Ovary (tissue), 9 donors: ENCODE measurements around the gene RGMA. TPM values are rescaled to one million over a fixed set of nuclear protein-coding genes. Genes with fewer than 3 reads are reported as not detected.

Experiments
- DNase-seq, 5 donors: peaks; one replicate each; pipeline ENCODE4 v3.0.0-alpha.2; 2019 to 2020
- H3K27ac ChIP-seq, 2 donors: fragments of 200-600 bp; one replicate each; pipeline versions ENCODE4 v1.5.1 to v1.8.0; 2019 to 2022
- H3K27me3 ChIP-seq: fragments of 200-600 bp; one replicate; pipeline ENCODE4 v1.8.0; 2022
- H3K36me3 ChIP-seq: fragments of 200-600 bp; sonication (generic); one replicate; pipeline ENCODE4 v1.5.1; 2019
- H3K4me1 ChIP-seq: one replicate; pipeline ENCODE4 v1.8.1; 2013; ENCODE audit warnings: mild to moderate bottlenecking, moderate library complexity; ENCODE audit not compliant: insufficient read depth
- H3K4me3 ChIP-seq: fragments of 200-600 bp; sonication (generic); one replicate; pipeline ENCODE4 v1.5.1; 2017
- H3K9me3 ChIP-seq, 2 donors: fragments of 200-600 bp in 1 of 2; sonication (generic) in 1 of 2; one replicate each; pipeline versions ENCODE4 v1.5.1 to v1.8.1; 2013 to 2019; ENCODE audit warnings: mild to moderate bottlenecking in 1 of 2, moderate library complexity in 1 of 2
- EP300 ChIP-seq: sonication (generic); formaldehyde crosslinking; IDR thresholded peaks from one replicate; pipeline ENCODE4 v1.6.1; 2017; ENCODE audit warnings: antibody characterized with exemption
- POLR2A ChIP-seq: fragments of 450-650 bp; IDR thresholded peaks from one replicate; pipeline ENCODE4 v1.6.1; 2017; ENCODE audit warnings: antibody characterized with exemption, mild to moderate bottlenecking, moderate library complexity
- WGBS, 3 donors: extraction: QIAGEN DNeasy Blood & Tissue Kit in 1 of 3; methylation state at CpG; one replicate each; pipeline versions ENCODE4 v1.1.5 to v1.1.7; 2013 to 2017; 5-methylcytosine and 5-hydroxymethylcytosine counted together
- intact Hi-C, 4 donors: fragments of 100-400 bp; cut with DNase I; formaldehyde crosslinking; loops; one replicate each; pipeline versions ENCODE4 v1.11.0 to v1.15.1; 2022 to 2023
- polyA plus RNA-seq, 2 donors: library from polyadenylated mRNA; stranded (reverse); fragments of 200-250 nt in 1 of 2; fragments of 350-450 nt in 1 of 2; fragmentation: Illumina TruSeq in 1 of 2; extraction: RNeasy Lipid Tissue Mini Kit (QIAGEN cat#74804) in 1 of 2; gene quantifications; one replicate each; pipeline ENCODE4 v1.2.3, GENCODE V29; 2013 to 2014
- total RNA-seq, 7 donors: library from RNA; depleted of rRNA in 2 of 7; stranded (reverse); fragments of >200 nt in 2 of 7; fragmentation: NEBNext Ultra II Directional in 3 of 7; extraction: Animal tissue kit (Norgen Biotek cat#: 25700) in 3 of 7; gene quantifications; one replicate each; pipeline versions ENCODE4 v1.1.0 to v1.2.4, GENCODE V29; 2016 to 2023
- TF ChIP-seq, protein P1 (sequence below), 3 donors: fragments of 450-650 bp in 2 of 3; fragments of 200-600 bp in 1 of 3; IDR thresholded peaks; one replicate each; pipeline versions ENCODE4 v1.5.1 to v1.8.0; 2016 to 2022; ENCODE audit warnings: antibody characterized with exemption in 3 of 3, mild to moderate bottlenecking in 1 of 3
- donor health status: DM: no; HTN: no; CAD: no; lungs with moderate emphysema.
- donor health status: DM: no; HTN: no; CAD: no.
- donor health status: Bipolar disorder and iron deficiency.
- donor health status: DM: yes; HTN: yes; CAD: no.
- donor health status: DM: no; HTN: no; CAD: no.
- donor health status: DM: yes; HTN: yes; CAD: no.

The RGMA gene
- total and polyA plus RNA-seq, 9 donors: 2.8 to 47.6 (median 31.6) TPM

DNA sequence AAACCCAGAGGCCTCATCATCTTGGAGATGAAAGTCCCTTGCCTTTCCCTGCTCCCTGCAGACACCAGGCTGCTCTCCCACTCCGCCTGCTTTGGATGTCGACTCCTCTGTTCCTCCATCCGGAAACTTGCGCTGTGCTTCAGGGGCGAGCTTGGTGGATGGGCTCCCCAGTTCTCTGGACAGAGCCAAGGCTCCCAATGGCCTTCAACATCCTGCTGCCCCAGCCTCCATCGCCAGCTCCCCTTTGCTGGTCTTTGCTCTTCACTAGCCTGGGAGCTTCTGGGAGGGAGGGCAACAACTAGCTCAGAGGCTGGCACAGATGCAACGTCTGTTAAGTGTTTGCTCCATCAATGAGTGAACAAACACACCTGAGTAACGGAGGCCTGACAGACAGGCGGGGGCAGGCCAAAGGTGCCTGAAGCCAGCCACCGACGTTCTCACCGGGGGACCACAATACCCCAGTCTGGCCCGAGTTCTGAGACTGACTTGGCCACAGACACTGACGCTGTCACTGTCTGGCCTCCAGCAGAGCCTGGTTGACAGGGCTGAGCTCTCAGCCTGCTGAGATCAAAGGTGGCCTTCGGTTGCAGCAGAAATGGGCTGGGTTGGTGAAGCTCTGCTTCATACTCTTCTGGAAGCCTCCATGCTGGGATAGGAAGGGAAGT lies 39.0 kb downstream of the RGMA start:
- TF ChIP-seq, protein P1, sequence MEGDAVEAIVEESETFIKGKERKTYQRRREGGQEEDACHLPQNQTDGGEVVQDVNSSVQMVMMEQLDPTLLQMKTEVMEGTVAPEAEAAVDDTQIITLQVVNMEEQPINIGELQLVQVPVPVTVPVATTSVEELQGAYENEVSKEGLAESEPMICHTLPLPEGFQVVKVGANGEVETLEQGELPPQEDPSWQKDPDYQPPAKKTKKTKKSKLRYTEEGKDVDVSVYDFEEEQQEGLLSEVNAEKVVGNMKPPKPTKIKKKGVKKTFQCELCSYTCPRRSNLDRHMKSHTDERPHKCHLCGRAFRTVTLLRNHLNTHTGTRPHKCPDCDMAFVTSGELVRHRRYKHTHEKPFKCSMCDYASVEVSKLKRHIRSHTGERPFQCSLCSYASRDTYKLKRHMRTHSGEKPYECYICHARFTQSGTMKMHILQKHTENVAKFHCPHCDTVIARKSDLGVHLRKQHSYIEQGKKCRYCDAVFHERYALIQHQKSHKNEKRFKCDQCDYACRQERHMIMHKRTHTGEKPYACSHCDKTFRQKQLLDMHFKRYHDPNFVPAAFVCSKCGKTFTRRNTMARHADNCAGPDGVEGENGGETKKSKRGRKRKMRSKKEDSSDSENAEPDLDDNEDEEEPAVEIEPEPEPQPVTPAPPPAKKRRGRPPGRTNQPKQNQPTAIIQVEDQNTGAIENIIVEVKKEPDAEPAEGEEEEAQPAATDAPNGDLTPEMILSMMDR (IDR thresholded peaks at IDR 0.05): no peak
- TF ChIP-seq POLR2A (no peak), EP300 (no peak)
- Histone ChIP-seq H3K4me3 (no peak overlapping the region), H3K27ac (no peak overlapping the region), H3K9me3 (no peaks in the 10 kb centered on the region), H3K27me3 (no peaks in the 10 kb centered on the region), H3K4me1 (no peaks in the 10 kb centered on the region), H3K36me3 (no peaks in the 10 kb centered on the region)
- intact Hi-C loops: no loop called here
- no peak for DNase-seq
- WGBS, 3 donors: 77 to 88% (median 86%) methylated on average over 13 to 15 of the region's 15 CpGs

DNA sequence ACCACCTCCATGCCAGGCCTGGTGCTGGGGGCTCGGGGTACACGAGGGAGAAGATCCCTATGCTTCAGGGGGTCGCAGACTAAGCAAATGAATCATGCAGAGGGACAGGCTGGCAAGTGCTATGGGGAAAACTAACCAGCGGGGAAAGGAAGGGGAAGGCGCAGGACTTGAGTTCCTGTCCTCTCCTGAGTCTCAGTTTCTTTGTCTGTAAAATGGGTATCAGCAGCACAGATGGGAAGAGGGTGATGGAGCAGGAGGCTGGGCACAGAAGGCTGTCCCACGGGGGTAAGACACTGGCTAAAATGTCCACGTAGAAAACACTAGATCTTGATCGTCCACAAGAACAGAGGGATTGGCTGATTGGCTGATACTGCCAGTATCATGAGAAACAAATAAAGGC lies 39.8 kb downstream of the RGMA start:
- H3K27ac ChIP-seq: no peak overlapping the region
- intact Hi-C loops: no loop called here
- no peak for DNase-seq
- no peak overlapping the region for H3K4me3 ChIP-seq
- H3K27me3 ChIP-seq: no peaks in the 10 kb centered on the region
- TF ChIP-seq, protein P1 (IDR thresholded peaks at IDR 0.05): no peak
- no peak for TF ChIP-seq EP300
- TF ChIP-seq POLR2A: no peak
- WGBS, 3 donors: 75 to 84% (median 80%) methylated on average over 8 of the region's 8 CpGs
- H3K36me3 ChIP-seq: no peaks in the 10 kb centered on the region
- no peaks in the 10 kb centered on the region for H3K9me3 ChIP-seq
- no peaks in the 10 kb centered on the region for H3K4me1 ChIP-seq

DNA sequence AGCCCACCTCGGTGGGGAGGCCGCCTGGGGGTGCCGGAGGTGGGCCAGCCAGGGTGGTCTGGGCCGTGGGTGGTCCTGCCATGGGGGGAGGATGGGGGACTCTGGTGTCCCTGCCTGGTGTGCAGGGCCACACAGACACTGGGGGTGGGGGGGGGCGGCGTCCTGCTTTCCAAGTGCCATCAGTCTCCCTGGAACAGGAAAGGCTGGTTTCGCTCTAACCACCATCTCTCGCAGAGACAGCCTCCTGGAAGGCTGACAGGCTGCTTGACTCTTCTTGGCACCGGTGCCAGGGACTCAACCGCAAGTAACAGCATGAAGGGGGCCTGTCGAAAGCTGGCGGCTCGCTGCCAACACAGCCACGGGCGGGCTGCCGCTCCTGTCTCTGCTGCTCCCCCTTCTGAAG lies 40.3 kb downstream of the RGMA start:
- 73 to 89% (median 81%) methylated on average over 16 of the region's 16 CpGs for WGBS, 3 donors
- intact Hi-C loops: no loop called here
- no peaks in the 10 kb centered on the region for H3K36me3 ChIP-seq

DNA sequence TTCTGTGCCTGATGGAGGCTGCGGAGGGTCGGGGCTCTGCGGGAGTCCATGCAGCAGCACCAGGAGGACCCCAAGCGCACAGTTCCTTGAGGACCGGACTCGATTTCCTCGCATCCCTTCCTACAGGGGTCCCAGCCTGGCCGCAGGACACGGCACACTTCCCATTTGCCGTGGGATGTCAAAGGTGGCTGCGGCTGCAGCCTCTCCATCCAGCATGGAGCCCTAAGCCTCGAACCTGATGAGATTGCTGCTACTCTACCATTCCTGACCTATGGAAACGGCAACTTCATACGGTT lies 40.6 kb downstream of the RGMA start:
- Histone ChIP-seq H3K4me1 (no peaks in the 10 kb centered on the region), H3K27ac (no peak overlapping the region), H3K4me3 (no peak overlapping the region), H3K9me3 (no peaks in the 10 kb centered on the region), H3K27me3 (no peaks in the 10 kb centered on the region), H3K36me3 (no peaks in the 10 kb centered on the region)
- intact Hi-C loops: no loop called here
- WGBS, 3 donors: 92 to 97% (median 93%) methylated on average over 13 to 14 of the region's 14 CpGs
- TF ChIP-seq POLR2A (no peak), EP300 (no peak)
- TF ChIP-seq, protein P1 (IDR thresholded peaks at IDR 0.05): no peak
- DNase-seq: no peak

More for the DNA sequence above, 40.3 kb downstream of the RGMA start:
- H3K27ac ChIP-seq: no peak overlapping the region
- DNase-seq: no peak
- no peaks in the 10 kb centered on the region for H3K4me1 ChIP-seq
- H3K4me3 ChIP-seq: no peak overlapping the region
- H3K27me3 ChIP-seq: no peaks in the 10 kb centered on the region
- TF ChIP-seq POLR2A (no peak), EP300 (no peak)
- TF ChIP-seq, protein P1 (IDR thresholded peaks at IDR 0.05): no peak
- no peaks in the 10 kb centered on the region for H3K9me3 ChIP-seq
